K562 (cell line): ENCODE data around the gene ELAC1.

ENCODE experiments used
- CBX8 ChIP-seq: fragments of 200-600 bp; sonication (generic); IDR thresholded peaks from 2 replicates; pipeline ENCODE4 v1.6.1; 2012; ENCODE audit warnings: borderline replicate concordance, mixed run types, low read depth, mild to moderate bottlenecking, moderate library complexity, mixed read lengths, low read length, control low read depth, inconsistent platforms; ENCODE audit not compliant: poor library complexity, severe bottlenecking; ENCODE audit errors: extremely low read depth
- CHD4 ChIP-seq: fragments of 200-600 bp; sonication (generic); IDR thresholded peaks from 3 replicates; pipeline ENCODE4 v1.6.1; 2012; ENCODE audit warnings: low read depth, mild to moderate bottlenecking, mixed read lengths, low read length, inconsistent platforms; ENCODE audit not compliant: insufficient read depth, insufficient replicate concordance, poor library complexity, severe bottlenecking
- DPF2 ChIP-seq: fragments of 450-650 bp; IDR thresholded peaks from 2 replicates; pipeline ENCODE4 v1.6.1; 2016
- EZH2 ChIP-seq: IDR thresholded peaks from 2 replicates; pipeline ENCODE4 v1.6.1; 2012; ENCODE audit warnings: low read depth, mild to moderate bottlenecking, inconsistent platforms, low read length, borderline replicate concordance
- JUND ChIP-seq, 2 experiments: IDR thresholded peaks; 2 replicates in 1 of 2; 3 replicates in 1 of 2; pipeline ENCODE4 v1.6.1; 2011; ENCODE audit warnings: borderline replicate concordance in 2 of 2, low read depth in 2 of 2, low read length in 2 of 2, improper control_type of control experiment in 1 of 2, missing biosample characterization in 1 of 2, missing genetic modification characterization in 1 of 2, missing genetic modification reagents in 1 of 2
- NFE2 ChIP-seq: IDR thresholded peaks from 2 replicates; pipeline ENCODE4 v1.6.1; 2014; ENCODE audit warnings: antibody characterized with exemption, low read depth
- NFIC ChIP-seq: fragments of 450-650 bp; IDR thresholded peaks from 2 replicates; pipeline ENCODE4 v1.6.1; 2017; ENCODE audit warnings: mild to moderate bottlenecking, inconsistent platforms
- RAD21 ChIP-seq, 2 experiments: fragments of 250-450 bp in 1 of 2; fragments of 450-650 bp in 1 of 2; sonication (Bioruptor Pico) in 1 of 2; formaldehyde crosslinking in 1 of 2; IDR thresholded peaks in 1 of 2; conservative IDR thresholded peaks in 1 of 2; 2 replicates each; pipeline versions ENCODE4 v1.4.0 to v1.8.0; 2020 to 2022; ENCODE audit warnings: mild to moderate bottlenecking in 2 of 2, moderate library complexity in 1 of 2
- SP1 ChIP-seq: sonication (generic); formaldehyde crosslinking; IDR thresholded peaks from 2 replicates; pipeline ENCODE4 v1.8.1; 2022; ENCODE audit warnings: mild to moderate bottlenecking, missing genetic modification reagents
- ZNF232 ChIP-seq: sonication (generic); formaldehyde crosslinking; IDR thresholded peaks from 2 replicates; pipeline ENCODE4 v1.8.0; 2022; ENCODE audit warnings: mild to moderate bottlenecking, missing genetic modification reagents
- TF ChIP-seq, protein P1 (sequence below), 2 experiments: fragments of 450-650 bp in 1 of 2; sonication (generic) in 1 of 2; formaldehyde crosslinking; conservative IDR thresholded peaks; 2 replicates each; pipeline versions ENCODE4 v1.4.0 to v1.8.1; 2020 to 2022; ENCODE audit warnings: mild to moderate bottlenecking in 1 of 2, missing genetic modification reagents in 1 of 2
- TF ChIP-seq, protein P2 (sequence below): sonication (generic); formaldehyde crosslinking; IDR thresholded peaks from 2 replicates; pipeline ENCODE4 v1.9.0; 2022; ENCODE audit warnings: mild to moderate bottlenecking, missing genetic modification reagents
- TF ChIP-seq, protein P3 (sequence below), 3 experiments: IDR thresholded peaks in 2 of 3; conservative IDR thresholded peaks in 1 of 3; 2 replicates each; pipeline ENCODE4 v1.5.1; 2011 to 2012; ENCODE audit warnings: low read length in 3 of 3, mild to moderate bottlenecking in 3 of 3, control low read depth in 2 of 3, improper control_type of control experiment in 1 of 3, inconsistent platforms in 1 of 3, low read depth in 1 of 3, mixed read lengths in 1 of 3, moderate library complexity in 1 of 3; ENCODE audit not compliant: insufficient read depth in 2 of 3
- TF ChIP-seq, protein P4 (sequence below): fragments of 250-450 bp; sonication (Bioruptor Pico); IDR thresholded peaks from 2 replicates; pipeline ENCODE4 v1.8.0; 2021; ENCODE audit warnings: borderline replicate concordance, mild to moderate bottlenecking, moderate library complexity; ENCODE audit not compliant: poor library complexity, severe bottlenecking

DNA sequence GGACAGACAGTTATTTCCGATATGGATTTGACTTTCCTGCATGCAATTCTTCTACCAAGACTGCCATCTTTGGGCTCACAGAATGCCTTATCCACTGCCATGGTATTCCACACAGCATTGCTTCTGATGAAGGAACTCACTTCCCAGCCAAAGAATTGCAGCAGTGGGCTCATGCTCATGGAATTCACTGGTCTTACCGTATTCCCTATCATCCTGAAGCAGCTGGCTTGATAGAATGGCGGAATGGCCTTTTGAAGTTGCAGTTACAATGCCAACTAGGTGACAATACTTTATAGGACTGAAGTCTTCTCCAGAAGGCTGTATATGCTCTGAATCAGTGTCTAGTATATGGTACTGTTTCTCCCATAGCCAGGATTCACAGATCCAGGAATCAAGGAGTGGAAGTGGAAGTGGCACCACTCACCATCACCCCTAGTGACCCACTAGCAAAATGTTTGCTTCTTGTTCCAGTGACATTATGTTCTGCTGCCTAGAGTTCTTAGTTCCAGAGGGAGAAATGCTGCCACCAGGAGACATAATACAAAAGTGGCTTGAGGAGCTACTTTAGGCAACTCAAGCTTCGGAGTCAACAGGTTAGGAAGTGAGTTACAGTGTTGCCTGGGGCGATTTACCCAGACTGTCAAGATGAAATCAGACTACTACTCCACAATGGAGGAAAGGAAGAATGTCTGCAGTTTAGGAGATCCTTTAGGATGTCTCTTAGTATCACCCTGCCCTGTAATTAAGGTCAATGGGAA is 38.4 kb downstream of the ELAC1 start:
- TF ChIP-seq JUND (IDR thresholded peaks at IDR 0.05; ENCODE audit: borderline replicate concordance, low read depth, low read length) (no peak), JUND (tag; IDR thresholded peaks at IDR 0.05; ENCODE audit: borderline replicate concordance, low read depth, low read length) (no peak), CBX8 (no peak), ZNF232 (CRISPR knock-in tag) (no peak), RAD21 (CRISPR knock-in tag; conservative IDR thresholded peaks at IDR 0.05 in 1 of 2, IDR thresholded peaks at IDR 0.05 in 1 of 2) (peak; percentile 23 to 58; a peak in 2 of 4 replicates), NFIC (no peak), DPF2 (no peak), NFE2 (no peak), EZH2 (no peak), CHD4 (no peak), SP1 (no peak)
- TF ChIP-seq, protein P1, sequence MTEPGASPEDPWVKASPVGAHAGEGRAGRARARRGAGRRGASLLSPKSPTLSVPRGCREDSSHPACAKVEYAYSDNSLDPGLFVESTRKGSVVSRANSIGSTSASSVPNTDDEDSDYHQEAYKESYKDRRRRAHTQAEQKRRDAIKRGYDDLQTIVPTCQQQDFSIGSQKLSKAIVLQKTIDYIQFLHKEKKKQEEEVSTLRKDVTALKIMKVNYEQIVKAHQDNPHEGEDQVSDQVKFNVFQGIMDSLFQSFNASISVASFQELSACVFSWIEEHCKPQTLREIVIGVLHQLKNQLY (CRISPR knock-in tag; conservative IDR thresholded peaks at IDR 0.05) = no peak
- TF ChIP-seq, protein P2, sequence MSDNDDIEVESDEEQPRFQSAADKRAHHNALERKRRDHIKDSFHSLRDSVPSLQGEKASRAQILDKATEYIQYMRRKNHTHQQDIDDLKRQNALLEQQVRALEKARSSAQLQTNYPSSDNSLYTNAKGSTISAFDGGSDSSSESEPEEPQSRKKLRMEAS = no peak
- TF ChIP-seq, protein P3, sequence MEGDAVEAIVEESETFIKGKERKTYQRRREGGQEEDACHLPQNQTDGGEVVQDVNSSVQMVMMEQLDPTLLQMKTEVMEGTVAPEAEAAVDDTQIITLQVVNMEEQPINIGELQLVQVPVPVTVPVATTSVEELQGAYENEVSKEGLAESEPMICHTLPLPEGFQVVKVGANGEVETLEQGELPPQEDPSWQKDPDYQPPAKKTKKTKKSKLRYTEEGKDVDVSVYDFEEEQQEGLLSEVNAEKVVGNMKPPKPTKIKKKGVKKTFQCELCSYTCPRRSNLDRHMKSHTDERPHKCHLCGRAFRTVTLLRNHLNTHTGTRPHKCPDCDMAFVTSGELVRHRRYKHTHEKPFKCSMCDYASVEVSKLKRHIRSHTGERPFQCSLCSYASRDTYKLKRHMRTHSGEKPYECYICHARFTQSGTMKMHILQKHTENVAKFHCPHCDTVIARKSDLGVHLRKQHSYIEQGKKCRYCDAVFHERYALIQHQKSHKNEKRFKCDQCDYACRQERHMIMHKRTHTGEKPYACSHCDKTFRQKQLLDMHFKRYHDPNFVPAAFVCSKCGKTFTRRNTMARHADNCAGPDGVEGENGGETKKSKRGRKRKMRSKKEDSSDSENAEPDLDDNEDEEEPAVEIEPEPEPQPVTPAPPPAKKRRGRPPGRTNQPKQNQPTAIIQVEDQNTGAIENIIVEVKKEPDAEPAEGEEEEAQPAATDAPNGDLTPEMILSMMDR (IDR thresholded peaks at IDR 0.05 in 2 of 3, conservative IDR thresholded peaks at IDR 0.05 in 1 of 3; ENCODE audit: insufficient read depth in 2 of 3, low read depth in 1 of 3, low read length in 3 of 3) = peak in 2 of 3 experiments; percentile 33 to 39; a peak in 4 of 6 replicates
- TF ChIP-seq, protein P4, sequence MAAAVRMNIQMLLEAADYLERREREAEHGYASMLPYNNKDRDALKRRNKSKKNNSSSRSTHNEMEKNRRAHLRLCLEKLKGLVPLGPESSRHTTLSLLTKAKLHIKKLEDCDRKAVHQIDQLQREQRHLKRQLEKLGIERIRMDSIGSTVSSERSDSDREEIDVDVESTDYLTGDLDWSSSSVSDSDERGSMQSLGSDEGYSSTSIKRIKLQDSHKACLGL (CRISPR knock-in tag) = no peak
